ENCODE results near the gene AK5. TPM values are rescaled to one million over a fixed set of nuclear protein-coding genes. Genes with fewer than 3 reads are reported as not detected.

AK5 gene
- polyA plus RNA-seq, 3 donors = 0.34 to 0.72 (median 0.48) TPM

DNA sequence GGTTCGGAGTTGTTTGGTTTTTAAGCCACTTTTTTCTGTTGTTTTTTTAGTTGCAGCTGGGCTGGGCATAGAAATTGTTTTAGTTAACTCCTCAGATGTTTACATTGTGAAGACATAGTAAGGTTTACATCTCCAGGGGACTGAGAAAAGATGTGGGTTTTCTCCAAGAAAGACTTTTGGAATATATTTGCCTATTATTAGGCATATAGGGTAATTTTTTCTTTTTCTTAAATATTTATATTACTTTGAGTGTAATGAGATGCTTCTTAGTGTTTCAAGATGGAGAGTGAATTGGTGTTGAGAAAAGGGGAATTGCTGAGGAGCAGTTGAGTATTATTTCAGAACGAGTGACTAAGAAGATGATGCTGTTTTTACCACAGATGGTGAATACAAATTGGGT lies 36.0 kb upstream of the AK5 start:
- Mint-ChIP-seq H3K9me3 (peaks cover 25 to 55% (median 43%) of the 10 kb centered on the region in 7 donors), H3K4me3 (no peak overlapping the region)

DNA sequence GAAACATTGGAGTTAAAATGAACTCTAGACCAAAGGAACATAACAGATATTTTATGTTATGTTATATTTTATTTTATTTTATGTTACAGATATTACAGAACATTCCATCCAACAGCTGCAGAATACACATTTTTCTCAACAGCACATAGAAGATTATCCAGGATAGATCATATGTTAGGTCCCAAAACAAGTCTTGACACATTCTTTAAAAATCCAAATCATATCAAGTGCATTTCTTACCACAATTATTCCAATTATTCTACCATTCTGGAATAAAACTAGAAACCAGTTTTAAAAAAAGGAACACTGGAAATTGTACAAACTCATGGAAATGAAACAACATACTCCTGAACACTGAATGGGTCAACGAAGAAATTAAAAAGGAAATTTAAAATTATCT lies 31.7 kb upstream of the AK5 start:
- H3K9me3 ChIP-seq (replicated peaks in 1 of 2; ENCODE audit: control insufficient read depth in 1 of 2, insufficient read depth in 1 of 2, low read length in 2 of 2) = peaks cover 18 to 29% of the 10 kb centered on the region in 2 donors
- no peak overlapping the region for H3K4me3 Mint-ChIP-seq
- intact Hi-C loops (cut with micrococcal nuclease) = no loop called here

More for the DNA sequence above, 36.0 kb upstream of the AK5 start:
- H3K4me1 ChIP-seq (ENCODE audit: control insufficient read depth in 1 of 2, insufficient read depth in 2 of 2, low read length in 2 of 2) = no peaks in the 10 kb centered on the region
- WGBS (ENCODE audit: insufficient coverage) = no CpG with 5 or more reads among the region's 2 CpGs
- no peaks in the 10 kb centered on the region for H4K20me1 ChIP-seq (ENCODE audit: insufficient read depth, low read length)
- H3K36me3 Mint-ChIP-seq = peaks cover 0 to 7% of the 10 kb centered on the region in 2 donors
- no peak overlapping the region for H3K4me2 ChIP-seq (replicated peaks; ENCODE audit: extremely low read depth, low read length, poor library complexity, severe bottlenecking)
- no peak for DNase-seq
- no peak overlapping the region for H3K27ac Mint-ChIP-seq
- H3K27me3 Mint-ChIP-seq (ENCODE audit: low read depth in 3 of 3) = peaks cover 0 to 2% (median 1%) of the 10 kb centered on the region in 3 donors
- intact Hi-C loops (cut with micrococcal nuclease) = no loop called here
- H3K9me3 ChIP-seq (replicated peaks in 1 of 2; ENCODE audit: control insufficient read depth in 1 of 2, insufficient read depth in 1 of 2, low read length in 2 of 2) = peaks cover 17 to 26% of the 10 kb centered on the region in 2 donors
- no peaks in the 10 kb centered on the region for H3K27me3 ChIP-seq (ENCODE audit: control insufficient read depth in 2 of 2, insufficient read depth in 2 of 2, low read length in 2 of 2)
- H3K79me2 ChIP-seq (ENCODE audit: insufficient read depth, low read length) = no peaks in the 10 kb centered on the region
- H3K27ac ChIP-seq (ENCODE audit: low read depth in 1 of 2, low read length in 2 of 2) = no peak overlapping the region
- H3K36me3 ChIP-seq (replicated peaks in 1 of 2; ENCODE audit: control insufficient read depth in 1 of 2, insufficient read depth in 2 of 2, low read length in 2 of 2) = peaks cover 0 to 5% of the 10 kb centered on the region in 2 donors
- no peak overlapping the region for H3K9ac ChIP-seq (ENCODE audit: insufficient read depth, low read length, poor library complexity, severe bottlenecking)
- TF ChIP-seq, protein P1, sequence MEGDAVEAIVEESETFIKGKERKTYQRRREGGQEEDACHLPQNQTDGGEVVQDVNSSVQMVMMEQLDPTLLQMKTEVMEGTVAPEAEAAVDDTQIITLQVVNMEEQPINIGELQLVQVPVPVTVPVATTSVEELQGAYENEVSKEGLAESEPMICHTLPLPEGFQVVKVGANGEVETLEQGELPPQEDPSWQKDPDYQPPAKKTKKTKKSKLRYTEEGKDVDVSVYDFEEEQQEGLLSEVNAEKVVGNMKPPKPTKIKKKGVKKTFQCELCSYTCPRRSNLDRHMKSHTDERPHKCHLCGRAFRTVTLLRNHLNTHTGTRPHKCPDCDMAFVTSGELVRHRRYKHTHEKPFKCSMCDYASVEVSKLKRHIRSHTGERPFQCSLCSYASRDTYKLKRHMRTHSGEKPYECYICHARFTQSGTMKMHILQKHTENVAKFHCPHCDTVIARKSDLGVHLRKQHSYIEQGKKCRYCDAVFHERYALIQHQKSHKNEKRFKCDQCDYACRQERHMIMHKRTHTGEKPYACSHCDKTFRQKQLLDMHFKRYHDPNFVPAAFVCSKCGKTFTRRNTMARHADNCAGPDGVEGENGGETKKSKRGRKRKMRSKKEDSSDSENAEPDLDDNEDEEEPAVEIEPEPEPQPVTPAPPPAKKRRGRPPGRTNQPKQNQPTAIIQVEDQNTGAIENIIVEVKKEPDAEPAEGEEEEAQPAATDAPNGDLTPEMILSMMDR (IDR thresholded peaks at IDR 0.05) = no peak
- no peak overlapping the region for H3K4me3 ChIP-seq (replicated peaks in 1 of 3; ENCODE audit: low read depth in 2 of 3, low read length in 3 of 3)
- no peak overlapping the region for H2AFZ ChIP-seq (ENCODE audit: insufficient read depth, low read depth, low read length, poor library complexity, severe bottlenecking)
- H3K4me1 Mint-ChIP-seq = peaks cover 1% of the 10 kb centered on the region

More for the DNA sequence above, 31.7 kb upstream of the AK5 start:
- no peak overlapping the region for H2AFZ ChIP-seq (ENCODE audit: insufficient read depth, low read depth, low read length, poor library complexity, severe bottlenecking)
- H3K4me1 ChIP-seq (ENCODE audit: control insufficient read depth in 1 of 2, insufficient read depth in 2 of 2, low read length in 2 of 2) = no peaks in the 10 kb centered on the region
- no peak overlapping the region for H3K4me2 ChIP-seq (replicated peaks; ENCODE audit: extremely low read depth, low read length, poor library complexity, severe bottlenecking)
- H3K27me3 ChIP-seq (ENCODE audit: control insufficient read depth in 2 of 2, insufficient read depth in 2 of 2, low read length in 2 of 2) = no peaks in the 10 kb centered on the region
- H3K9ac ChIP-seq (ENCODE audit: insufficient read depth, low read length, poor library complexity, severe bottlenecking) = no peak overlapping the region
- no peak overlapping the region for H3K27ac ChIP-seq (ENCODE audit: low read depth in 1 of 2, low read length in 2 of 2)
- WGBS (ENCODE audit: insufficient coverage) = no CpG with 5 or more reads among the region's 1 CpG
- peaks cover 0 to 6% of the 10 kb centered on the region in 2 donors for H3K36me3 Mint-ChIP-seq
- peaks cover 0 to 4% (median 1%) of the 10 kb centered on the region in 3 donors for H3K27me3 Mint-ChIP-seq (ENCODE audit: low read depth in 3 of 3)
- H3K4me3 ChIP-seq (replicated peaks in 1 of 3; ENCODE audit: low read depth in 2 of 3, low read length in 3 of 3) = no peak overlapping the region
- H4K20me1 ChIP-seq (ENCODE audit: insufficient read depth, low read length) = no peaks in the 10 kb centered on the region
- H3K4me1 Mint-ChIP-seq = no peaks in the 10 kb centered on the region
- H3K9me3 Mint-ChIP-seq = peaks cover 25 to 72% (median 52%) of the 10 kb centered on the region in 7 donors
- no peaks in the 10 kb centered on the region for H3K79me2 ChIP-seq (ENCODE audit: insufficient read depth, low read length)
- H3K36me3 ChIP-seq (replicated peaks in 1 of 2; ENCODE audit: control insufficient read depth in 1 of 2, insufficient read depth in 2 of 2, low read length in 2 of 2) = peaks cover 0 to 5% of the 10 kb centered on the region in 2 donors
- no peak overlapping the region for H3K27ac Mint-ChIP-seq
- TF ChIP-seq, protein P1 (IDR thresholded peaks at IDR 0.05) = no peak
- no peak for DNase-seq
